Stimulated activated naive B cell treated with anti-CD40 and anti-IgM and Interleukin-4, amounts not matched to agents 10 μg/mL and 1 μg/mL and 100 μg/mL, for 72 hours (primary cell): ENCODE data around the gene OTOGL.

Experiments used
- ATAC-seq, 2 donors: fragments of 150-1000 bp; cut with Tn5 transposase; replicated peaks; 2 replicates each; pipeline ENCODE4 v1.10.0; 2021; ENCODE audit warnings: moderate library complexity in 1 of 2
- DNase-seq: peaks from one replicate; pipeline ENCODE4 v3.0.0; 2021
- H3K27ac Mint-ChIP-seq: one replicate; pipeline ENCODE4 v1.8.0; 2022; ENCODE audit warnings: mild to moderate bottlenecking, mixed read lengths
- H3K27me3 Mint-ChIP-seq, 2 donors: one replicate each; pipeline ENCODE4 v1.8.0; 2022; ENCODE audit warnings: mixed read lengths in 2 of 2
- H3K36me3 Mint-ChIP-seq, 2 donors: one replicate each; pipeline ENCODE4 v1.8.0; 2022; ENCODE audit warnings: mixed read lengths in 2 of 2, mild to moderate bottlenecking in 1 of 2
- H3K4me1 Mint-ChIP-seq, 2 donors: one replicate each; pipeline ENCODE4 v1.8.0; 2022; ENCODE audit warnings: mixed read lengths in 2 of 2, mild to moderate bottlenecking in 1 of 2
- H3K4me3 Mint-ChIP-seq, 2 donors: one replicate each; pipeline ENCODE4 v1.8.0; 2022; ENCODE audit warnings: mild to moderate bottlenecking in 2 of 2, mixed read lengths in 2 of 2, moderate library complexity in 1 of 2
- H3K9me3 Mint-ChIP-seq, 2 donors: one replicate each; pipeline ENCODE4 v1.8.0; 2022; ENCODE audit warnings: mixed read lengths in 2 of 2, mild to moderate bottlenecking in 1 of 2

Gene OTOGL

DNA sequence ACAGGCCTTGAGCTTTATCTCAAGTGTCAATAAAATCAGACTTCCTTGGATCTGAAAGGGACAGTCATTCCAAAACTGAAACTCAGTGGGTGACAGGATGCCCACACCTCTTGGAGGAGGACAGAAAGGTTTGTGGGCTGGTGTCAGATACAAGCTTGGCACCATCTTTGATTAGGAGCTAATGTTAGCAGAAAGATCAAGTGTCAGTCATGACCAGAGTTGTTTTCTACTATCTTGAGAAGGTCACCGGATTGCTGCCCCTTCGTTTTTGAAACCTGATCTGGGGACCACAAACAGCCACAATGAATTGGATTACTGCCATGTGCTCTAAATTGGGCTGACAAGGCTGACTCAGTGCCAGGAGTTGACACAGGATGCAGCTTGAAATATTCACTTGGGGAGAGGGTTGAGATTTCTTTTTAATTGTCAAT, 88.3 kb downstream of the OTOGL start:
- Mint-ChIP-seq H3K4me1 (peaks cover 0 to 10% of the 10 kb centered on the region in 2 donors), H3K4me3 (no peak overlapping the region), H3K27me3 (peaks cover 0 to 3% of the 10 kb centered on the region in 2 donors), H3K36me3 (no peaks in the 10 kb centered on the region), H3K27ac (no peak overlapping the region), H3K9me3 (no peaks in the 10 kb centered on the region)
- ATAC-seq (peak; percentile 67 to 76), DNase-seq (no peak)

- Mint-ChIP-seq H3K4me3 (no peak overlapping the region), H3K36me3 (no peaks in the 10 kb centered on the region), H3K27me3 (peaks cover 0 to 3% of the 10 kb centered on the region in 2 donors), H3K27ac (no peak overlapping the region), H3K9me3 (no peaks in the 10 kb centered on the region), H3K4me1 (peaks cover 0 to 10% of the 10 kb centered on the region in 2 donors)
- DNase-seq (no peak), ATAC-seq (no peak)
Observed at GRCh38 chr12:80188576-80188975, 89.2 kb downstream of the OTOGL start.

- no peak overlapping the region for H3K4me3 Mint-ChIP-seq
- no peak for DNase-seq
Observed at GRCh38 chr12:80189241-80189640, 89.9 kb downstream of the OTOGL start.

DNA sequence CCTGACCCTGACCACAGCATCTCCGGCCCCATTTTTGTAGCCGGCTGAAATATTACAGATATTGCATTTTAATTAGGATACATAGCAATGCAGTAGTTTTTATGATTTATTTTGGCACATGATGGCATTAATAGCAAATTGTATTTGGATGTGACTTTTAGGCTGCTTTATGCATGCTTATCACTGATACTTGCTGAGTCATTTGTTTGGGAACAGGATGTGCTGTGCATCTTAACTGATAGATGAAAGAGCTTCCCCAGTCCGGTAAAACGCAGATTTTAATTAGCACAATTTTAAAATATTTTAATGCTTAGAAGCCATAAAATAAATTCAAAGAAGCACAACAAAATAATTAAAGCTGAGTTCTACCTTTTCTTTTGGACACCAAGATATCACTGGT, 90.7 kb downstream of the OTOGL start:
- peaks cover 0 to 10% of the 10 kb centered on the region in 2 donors for H3K4me1 Mint-ChIP-seq
- ATAC-seq (no peak), DNase-seq (no peak)
- no peak overlapping the region for H3K27ac Mint-ChIP-seq
- no peaks in the 10 kb centered on the region for H3K36me3 Mint-ChIP-seq
- H3K4me3 Mint-ChIP-seq, result no peak overlapping the region
- H3K27me3 Mint-ChIP-seq, result peaks cover 0 to 3% of the 10 kb centered on the region in 2 donors
- H3K9me3 Mint-ChIP-seq, result no peaks in the 10 kb centered on the region

More at GRCh38 chr12:80189241-80189640, 89.9 kb downstream of the OTOGL start:
- no peak for ATAC-seq
- Mint-ChIP-seq H3K36me3 (no peaks in the 10 kb centered on the region), H3K27me3 (peaks cover 0 to 3% of the 10 kb centered on the region in 2 donors), H3K9me3 (no peaks in the 10 kb centered on the region), H3K4me1 (peaks cover 0 to 10% of the 10 kb centered on the region in 2 donors), H3K27ac (no peak overlapping the region)

DNA sequence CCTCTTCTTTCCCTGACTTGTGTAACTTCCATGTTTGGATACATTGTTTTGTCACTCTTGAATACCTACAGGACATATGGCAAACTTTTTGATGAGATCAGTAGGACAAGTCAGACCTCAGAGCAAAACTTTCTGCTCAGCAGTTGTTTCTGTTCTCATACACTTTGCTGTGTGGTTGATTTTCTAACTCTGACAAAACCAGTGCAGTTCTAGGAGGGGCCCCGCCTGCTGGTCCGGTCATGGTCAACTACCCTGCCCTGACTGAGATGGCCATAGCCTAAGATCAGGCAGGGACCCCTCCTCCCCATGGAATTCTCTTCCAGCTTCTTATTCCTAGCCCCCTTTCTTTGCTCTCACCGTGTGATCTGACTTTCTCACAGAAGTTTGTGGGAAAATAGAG, 92.8 kb downstream of the OTOGL start:
- H3K36me3 Mint-ChIP-seq, result no peaks in the 10 kb centered on the region
- H3K9me3 Mint-ChIP-seq, result no peaks in the 10 kb centered on the region
- H3K4me1 Mint-ChIP-seq, result peaks cover 0 to 8% of the 10 kb centered on the region in 2 donors
- no peak overlapping the region for H3K4me3 Mint-ChIP-seq
- no peak for ATAC-seq
- DNase-seq, result no peak
- H3K27ac Mint-ChIP-seq, result no peak overlapping the region
- peaks cover 0 to 3% of the 10 kb centered on the region in 2 donors for H3K27me3 Mint-ChIP-seq

- Mint-ChIP-seq H3K9me3 (no peaks in the 10 kb centered on the region), H3K27me3 (peaks cover 0 to 3% of the 10 kb centered on the region in 2 donors), H3K36me3 (no peaks in the 10 kb centered on the region), H3K27ac (no peak overlapping the region), H3K4me1 (no peaks in the 10 kb centered on the region), H3K4me3 (no peak overlapping the region)
- no peak for DNase-seq
- no peak for ATAC-seq
Observed at GRCh38 chr12:80193865-80194264, 94.5 kb downstream of the OTOGL start.

- no peak for DNase-seq
- ATAC-seq, result no peak
- no peak overlapping the region for H3K27ac Mint-ChIP-seq
Observed at GRCh38 chr12:80195074-80195726, 95.9 kb downstream of the OTOGL start.

DNA sequence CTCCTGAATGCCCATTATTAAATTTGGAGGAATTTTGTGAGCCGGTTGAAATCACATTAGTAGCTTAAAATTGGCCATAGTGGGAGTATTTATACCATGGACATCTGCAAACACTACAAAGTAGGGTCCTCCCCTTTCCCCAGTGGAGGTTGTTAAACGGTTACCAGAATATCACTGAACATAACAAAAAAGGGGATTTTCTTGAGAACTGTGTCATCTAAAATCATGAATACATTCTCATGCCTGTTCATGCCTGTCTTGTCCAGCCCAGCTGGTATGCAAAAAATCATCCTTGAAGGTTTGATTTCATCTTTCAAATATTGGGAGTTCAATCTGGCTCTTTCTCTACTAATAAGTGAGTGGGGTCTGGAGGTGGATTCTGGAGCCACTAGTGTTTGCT, 96.4 kb downstream of the OTOGL start:
- no peaks in the 10 kb centered on the region for H3K9me3 Mint-ChIP-seq
- DNase-seq (no peak), ATAC-seq (no peak)
- peaks cover 0 to 2% of the 10 kb centered on the region in 2 donors for H3K27me3 Mint-ChIP-seq
- H3K4me1 Mint-ChIP-seq, result no peaks in the 10 kb centered on the region
- H3K4me3 Mint-ChIP-seq, result no peak overlapping the region
- H3K36me3 Mint-ChIP-seq, result no peaks in the 10 kb centered on the region
- H3K27ac Mint-ChIP-seq, result no peak overlapping the region

More at GRCh38 chr12:80195074-80195726, 95.9 kb downstream of the OTOGL start:
- H3K4me3 Mint-ChIP-seq, result no peak overlapping the region
- H3K36me3 Mint-ChIP-seq, result no peaks in the 10 kb centered on the region
- no peaks in the 10 kb centered on the region for H3K9me3 Mint-ChIP-seq
- no peaks in the 10 kb centered on the region for H3K4me1 Mint-ChIP-seq
- H3K27me3 Mint-ChIP-seq, result peaks cover 0 to 3% of the 10 kb centered on the region in 2 donors

- H3K4me3 Mint-ChIP-seq, result no peak overlapping the region
- no peaks in the 10 kb centered on the region for H3K27me3 Mint-ChIP-seq
- H3K4me1 Mint-ChIP-seq, result no peaks in the 10 kb centered on the region
- no peaks in the 10 kb centered on the region for H3K9me3 Mint-ChIP-seq
- DNase-seq, result no peak
- no peaks in the 10 kb centered on the region for H3K36me3 Mint-ChIP-seq
- H3K27ac Mint-ChIP-seq, result no peak overlapping the region
- no peak for ATAC-seq
Observed at GRCh38 chr12:80196419-80196818, 97.1 kb downstream of the OTOGL start.

- no peak for ATAC-seq
- no peaks in the 10 kb centered on the region for H3K9me3 Mint-ChIP-seq
- H3K4me1 Mint-ChIP-seq, result no peaks in the 10 kb centered on the region
- no peaks in the 10 kb centered on the region for H3K36me3 Mint-ChIP-seq
- H3K27me3 Mint-ChIP-seq, result peaks cover 0 to 6% of the 10 kb centered on the region in 2 donors
- H3K4me3 Mint-ChIP-seq, result no peak overlapping the region
- no peak for DNase-seq
- H3K27ac Mint-ChIP-seq, result no peak overlapping the region
Observed at GRCh38 chr12:80198782-80199337, 99.5 kb downstream of the OTOGL start.

DNA sequence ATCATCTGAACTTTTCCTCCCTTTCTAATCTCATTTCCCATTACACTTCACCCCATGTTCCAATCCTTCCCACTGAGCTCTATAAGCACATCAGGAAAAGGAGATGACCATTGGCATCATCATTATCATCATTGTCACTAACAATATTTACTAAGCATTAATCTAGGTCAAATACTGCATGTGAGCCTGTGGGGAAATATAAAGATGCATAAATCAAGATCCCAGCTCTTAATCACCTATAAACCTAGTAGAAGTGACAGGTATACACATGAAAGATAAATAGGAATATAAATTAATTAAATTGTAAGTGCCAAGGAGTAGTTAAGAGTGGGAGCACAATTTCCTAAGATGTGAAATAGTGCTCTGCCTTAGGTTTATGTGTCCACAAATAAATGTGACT, 100.6 kb downstream of the OTOGL start:
- H3K27me3 Mint-ChIP-seq, result peaks cover 0 to 7% of the 10 kb centered on the region in 2 donors
- no peaks in the 10 kb centered on the region for H3K36me3 Mint-ChIP-seq
- H3K4me1 Mint-ChIP-seq, result no peaks in the 10 kb centered on the region
- ATAC-seq (no peak), DNase-seq (no peak)
- H3K27ac Mint-ChIP-seq, result no peak overlapping the region
- no peaks in the 10 kb centered on the region for H3K9me3 Mint-ChIP-seq
- H3K4me3 Mint-ChIP-seq, result no peak overlapping the region

DNA sequence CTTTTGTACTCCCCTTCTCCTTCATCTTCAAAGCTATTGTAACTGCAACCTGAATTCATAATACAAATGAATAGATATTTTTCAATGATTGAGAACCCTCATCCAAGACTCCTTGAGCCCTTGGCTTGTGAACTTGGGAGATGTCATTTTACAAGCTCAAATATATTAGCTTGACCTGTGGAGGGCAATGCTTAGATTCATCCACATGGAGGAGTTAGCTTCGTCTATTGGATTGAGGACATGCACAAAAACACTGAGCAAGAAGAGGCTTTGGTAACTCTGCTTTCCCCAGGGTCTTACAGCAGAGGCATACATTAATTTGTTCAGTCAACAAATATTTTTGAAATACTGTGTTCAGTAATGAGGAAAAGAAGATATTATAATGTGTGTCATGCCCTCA, 101.1 kb downstream of the OTOGL start:
- no peak for DNase-seq
- H3K27ac Mint-ChIP-seq, result no peak overlapping the region
- no peaks in the 10 kb centered on the region for H3K9me3 Mint-ChIP-seq
- no peaks in the 10 kb centered on the region for H3K4me1 Mint-ChIP-seq
- peaks cover 0 to 7% of the 10 kb centered on the region in 2 donors for H3K27me3 Mint-ChIP-seq
- H3K36me3 Mint-ChIP-seq, result no peaks in the 10 kb centered on the region
- no peak overlapping the region for H3K4me3 Mint-ChIP-seq
- ATAC-seq, result no peak

- no peak overlapping the region for H3K4me3 Mint-ChIP-seq
- H3K27me3 Mint-ChIP-seq, result peaks cover 0 to 7% of the 10 kb centered on the region in 2 donors
- ATAC-seq (no peak), DNase-seq (no peak)
- H3K9me3 Mint-ChIP-seq, result no peaks in the 10 kb centered on the region
- no peaks in the 10 kb centered on the region for H3K4me1 Mint-ChIP-seq
- H3K36me3 Mint-ChIP-seq, result no peaks in the 10 kb centered on the region
- H3K27ac Mint-ChIP-seq, result no peak overlapping the region
Observed at GRCh38 chr12:80201908-80202307, 102.6 kb downstream of the OTOGL start.

GRCh38 chr12:80205960-80206359, 106.6 kb downstream of the OTOGL start:
- Mint-ChIP-seq H3K9me3 (no peaks in the 10 kb centered on the region), H3K4me3 (no peak overlapping the region), H3K27me3 (peaks cover 0 to 7% of the 10 kb centered on the region in 2 donors), H3K27ac (no peak overlapping the region), H3K36me3 (no peaks in the 10 kb centered on the region), H3K4me1 (no peaks in the 10 kb centered on the region)
- no peak for DNase-seq
- no peak for ATAC-seq

- Mint-ChIP-seq H3K4me1 (no peaks in the 10 kb centered on the region), H3K4me3 (no peak overlapping the region), H3K36me3 (no peaks in the 10 kb centered on the region), H3K27me3 (peaks cover 0 to 7% of the 10 kb centered on the region in 2 donors), H3K27ac (no peak overlapping the region), H3K9me3 (no peaks in the 10 kb centered on the region)
- no peak for DNase-seq
- no peak for ATAC-seq
Observed at GRCh38 chr12:80208071-80208470, 108.7 kb downstream of the OTOGL start.
